Astrocyte (in vitro differentiated cells and primary cell): Measurements from ENCODE around the gene RAX. TPM values are rescaled to one million over a fixed set of nuclear protein-coding genes. Genes with fewer than 3 reads are reported as not detected.

Experiments
- DNase-seq: peaks from one replicate; pipeline ENCODE4 v3.0.0-alpha.2; 2010; ENCODE audit warnings: low read depth
- FAIRE-seq: peaks from 2 replicates; lab custom pipeline; 2011; peaks lifted over from hg19 to GRCh38; lab: Jason Lieb, UNC
- H2AFZ ChIP-seq: 2 replicates; pipeline ENCODE4 v1.6.0; 2012; ENCODE audit warnings: low read depth, low read length, inconsistent platforms
- H3K27ac ChIP-seq: 2 replicates; pipeline ENCODE4 v1.5.1; 2011; ENCODE audit warnings: low read depth, low read length, inconsistent platforms
- H3K27me3 ChIP-seq: 2 replicates; pipeline ENCODE4 v1.6.0; 2011; ENCODE audit warnings: low read length, inconsistent platforms; ENCODE audit not compliant: insufficient read depth
- H3K36me3 ChIP-seq: 2 replicates; pipeline ENCODE4 v1.5.1; 2011; ENCODE audit warnings: low read length, inconsistent platforms; ENCODE audit not compliant: insufficient read depth
- H3K4me1 ChIP-seq: 2 replicates; pipeline ENCODE4 v1.5.1; 2011; ENCODE audit warnings: low read length, inconsistent platforms; ENCODE audit not compliant: insufficient read depth
- H3K4me2 ChIP-seq: 2 replicates; pipeline ENCODE4 v1.6.0; 2012; ENCODE audit warnings: low read length, inconsistent platforms
- H3K4me3 ChIP-seq: 2 replicates; pipeline ENCODE4 v1.5.1; 2011; ENCODE audit warnings: low read depth, mild to moderate bottlenecking, low read length, inconsistent platforms; ENCODE audit not compliant: insufficient read depth
- H3K79me2 ChIP-seq: 2 replicates; pipeline ENCODE4 v1.6.0; 2012; ENCODE audit warnings: mild to moderate bottlenecking, low read length, inconsistent platforms; ENCODE audit not compliant: insufficient read depth
- H3K9ac ChIP-seq: 2 replicates; pipeline ENCODE4 v1.6.0; 2012; ENCODE audit warnings: mild to moderate bottlenecking, low read length, inconsistent platforms
- H3K9me3 ChIP-seq: 2 replicates; pipeline ENCODE4 v1.5.1; 2012; ENCODE audit warnings: low read depth, mild to moderate bottlenecking, low read length, inconsistent platforms; ENCODE audit not compliant: insufficient read depth
- H4K20me1 ChIP-seq: 2 replicates; pipeline ENCODE4 v1.6.0; 2012; ENCODE audit warnings: low read length, inconsistent platforms; ENCODE audit not compliant: insufficient read depth
- H3K27ac Mint-ChIP-seq: one replicate; pipeline ENCODE4 v1.8.0; 2021; ENCODE audit warnings: mild to moderate bottlenecking, mixed read lengths; ENCODE audit not compliant: unreplicated experiment
- H3K27me3 Mint-ChIP-seq: one replicate; pipeline ENCODE4 v1.8.0; 2021; ENCODE audit warnings: low read depth, mixed read lengths; ENCODE audit not compliant: unreplicated experiment
- H3K36me3 Mint-ChIP-seq: one replicate; pipeline ENCODE4 v1.8.0; 2021; ENCODE audit warnings: low read depth, mixed read lengths; ENCODE audit not compliant: unreplicated experiment
- H3K4me1 Mint-ChIP-seq: one replicate; pipeline ENCODE4 v1.8.0; 2021; ENCODE audit warnings: low read depth, mixed read lengths; ENCODE audit not compliant: unreplicated experiment
- H3K4me3 Mint-ChIP-seq: one replicate; pipeline ENCODE4 v1.8.0; 2021; ENCODE audit warnings: mild to moderate bottlenecking, moderate library complexity, mixed read lengths; ENCODE audit not compliant: unreplicated experiment
- H3K9me3 Mint-ChIP-seq: one replicate; pipeline ENCODE4 v1.8.0; 2021; ENCODE audit warnings: mild to moderate bottlenecking, mixed read lengths; ENCODE audit not compliant: unreplicated experiment
- CTCF ChIP-seq: IDR thresholded peaks from 2 replicates; pipeline ENCODE4 v1.5.1; 2011; ENCODE audit warnings: low read depth, mild to moderate bottlenecking, inconsistent platforms, low read length, moderate library complexity; ENCODE audit not compliant: insufficient read depth
- EZH2 ChIP-seq: IDR thresholded peaks from 2 replicates; pipeline ENCODE4 v1.6.1; 2012; ENCODE audit warnings: mild to moderate bottlenecking, low read length, inconsistent platforms; ENCODE audit not compliant: insufficient read depth
- total RNA-seq: library from RNA; stranded (reverse); gene quantifications from 2 replicates; pipeline ENCODE4 v1.2.1, GENCODE V29; 2021

The RAX gene
- total RNA-seq, 1 donor from 2014 or later, result not detected

- H3K79me2 ChIP-seq, result no peaks in the 10 kb centered on the region
- no peak overlapping the region for H3K4me2 ChIP-seq
- H3K4me3 ChIP-seq, result no peak overlapping the region
- TF ChIP-seq CTCF (no peak), EZH2 (no peak)
- no peak for DNase-seq
- H3K36me3 Mint-ChIP-seq, result no peaks in the 10 kb centered on the region
- no peaks in the 10 kb centered on the region for H3K4me1 Mint-ChIP-seq
- H3K4me3 Mint-ChIP-seq, result no peak overlapping the region
- peaks cover 76% of the 10 kb centered on the region for H3K27me3 ChIP-seq
- no peak overlapping the region for H3K27ac Mint-ChIP-seq
- no peaks in the 10 kb centered on the region for H4K20me1 ChIP-seq
- H3K9me3 Mint-ChIP-seq, result peaks cover 3% of the 10 kb centered on the region
- H3K27ac ChIP-seq, result no peak overlapping the region
- H3K9ac ChIP-seq, result no peak overlapping the region
- H3K36me3 ChIP-seq, result no peaks in the 10 kb centered on the region
- no peak overlapping the region for H2AFZ ChIP-seq
- H3K4me1 ChIP-seq, result no peaks in the 10 kb centered on the region
- H3K9me3 ChIP-seq, result no peaks in the 10 kb centered on the region
- peaks cover 71% of the 10 kb centered on the region for H3K27me3 Mint-ChIP-seq
- FAIRE-seq, result no peak
Measured at GRCh38 chr18:59278793-59279192, 5.5 kb upstream of the RAX start.

- Histone ChIP-seq H3K4me1 (no peaks in the 10 kb centered on the region), H3K36me3 (no peaks in the 10 kb centered on the region), H3K27ac (no peak overlapping the region), H3K79me2 (no peaks in the 10 kb centered on the region), H3K4me2 (no peak overlapping the region), H3K27me3 (peaks cover 86% of the 10 kb centered on the region), H2AFZ (no peak overlapping the region), H3K9me3 (peaks cover under 1% of the 10 kb centered on the region), H4K20me1 (peaks cover 2% of the 10 kb centered on the region), H3K4me3 (no peak overlapping the region), H3K9ac (no peak overlapping the region)
- no peak for FAIRE-seq
- Mint-ChIP-seq H3K36me3 (no peaks in the 10 kb centered on the region), H3K4me1 (no peaks in the 10 kb centered on the region), H3K9me3 (peaks cover 5% of the 10 kb centered on the region), H3K4me3 (no peak overlapping the region), H3K27ac (no peak overlapping the region), H3K27me3 (peaks cover 78% of the 10 kb centered on the region)
- no peak for DNase-seq
- TF ChIP-seq EZH2 (no peak), CTCF (no peak)
Measured at GRCh38 chr18:59276047-59276446, 2.8 kb upstream of the RAX start.

- H4K20me1 ChIP-seq, result peaks cover 5% of the 10 kb centered on the region
- Mint-ChIP-seq H3K27ac (no peak overlapping the region), H3K4me3 (no peak overlapping the region), H3K36me3 (no peaks in the 10 kb centered on the region), H3K9me3 (peaks cover 10% of the 10 kb centered on the region), H3K27me3 (peaks cover 82% of the 10 kb centered on the region), H3K4me1 (no peaks in the 10 kb centered on the region)
- H3K4me2 ChIP-seq, result no peak overlapping the region
- no peaks in the 10 kb centered on the region for H3K36me3 ChIP-seq
- H3K27me3 ChIP-seq, result peaks cover 92% of the 10 kb centered on the region
- no peaks in the 10 kb centered on the region for H3K4me1 ChIP-seq
- no peak overlapping the region for H3K9ac ChIP-seq
- H3K4me3 ChIP-seq, result no peak overlapping the region
- no peak for FAIRE-seq
- H2AFZ ChIP-seq, result no peak overlapping the region
- no peak for DNase-seq
- H3K79me2 ChIP-seq, result no peaks in the 10 kb centered on the region
- TF ChIP-seq CTCF, result no peak
- TF ChIP-seq EZH2, result no peak
- H3K27ac ChIP-seq, result no peak overlapping the region
- H3K9me3 ChIP-seq, result peaks cover 4% of the 10 kb centered on the region
Measured at GRCh38 chr18:59275406-59275949, 2.2 kb upstream of the RAX start.
